ENCODE results near the gene MICALL1. TPM values are rescaled to one million over a fixed set of nuclear protein-coding genes. Genes with fewer than 3 reads are reported as not detected.

MICALL1 gene
- total RNA-seq, 6 experiments from 2014 or later, result 37.7 to 46.5 (median 40.5) TPM

GRCh38 chr22:37913233-37913721 is 7.2 kb downstream of the MICALL1 start:
- peaks cover 26% of the 10 kb centered on the region for H3K4me1 Mint-ChIP-seq (ENCODE audit: low read depth)
- H3K36me3 Mint-ChIP-seq (ENCODE audit: low read depth), result peaks cover 15% of the 10 kb centered on the region
- no peak overlapping the region for H3K27ac Mint-ChIP-seq
- no peaks in the 10 kb centered on the region; the same call in none of the 2 replicates for H3K27me3 Mint-ChIP-seq (ENCODE audit: insufficient read depth)
- H3K9me3 Mint-ChIP-seq, result no peaks in the 10 kb centered on the region
- DNase-seq, result no peak
- TF ChIP-seq CTCF (IDR thresholded peaks at IDR 0.05), result no peak
- H3K4me3 Mint-ChIP-seq, result no peak overlapping the region

GRCh38 chr22:37916311-37916710 is 10.2 kb downstream of the MICALL1 start:
- Mint-ChIP-seq H3K36me3 (ENCODE audit: low read depth) (peaks cover 15% of the 10 kb centered on the region), H3K4me3 (no peak overlapping the region), H3K27ac (no peak overlapping the region), H3K27me3 (ENCODE audit: insufficient read depth) (no peaks in the 10 kb centered on the region; the same call in none of the 2 replicates), H3K9me3 (no peaks in the 10 kb centered on the region), H3K4me1 (ENCODE audit: low read depth) (peaks cover under 1% of the 10 kb centered on the region; the same call in 1 of the 2 replicates)
- no peak for TF ChIP-seq CTCF (IDR thresholded peaks at IDR 0.05)
- DNase-seq, result no peak

- peaks cover 14% of the 10 kb centered on the region for H3K36me3 Mint-ChIP-seq (ENCODE audit: low read depth)
Measured at GRCh38 chr22:37917874-37918548, 11.9 kb downstream of the MICALL1 start.

GRCh38 chr22:37918580-37919270 is 12.6 kb downstream of the MICALL1 start:
- TF ChIP-seq CTCF (IDR thresholded peaks at IDR 0.05), result no peak
- Mint-ChIP-seq H3K36me3 (ENCODE audit: low read depth) (peaks cover 9% of the 10 kb centered on the region), H3K9me3 (no peaks in the 10 kb centered on the region), H3K27me3 (ENCODE audit: insufficient read depth) (no peaks in the 10 kb centered on the region; the same call in 1 of the 2 replicates), H3K4me3 (no peak overlapping the region), H3K4me1 (ENCODE audit: low read depth) (no peaks in the 10 kb centered on the region), H3K27ac (no peak overlapping the region)
- no peak for DNase-seq

More at GRCh38 chr22:37917874-37918548, 11.9 kb downstream of the MICALL1 start:
- no peak overlapping the region for H3K27ac Mint-ChIP-seq
- no peaks in the 10 kb centered on the region for H3K4me1 Mint-ChIP-seq (ENCODE audit: low read depth)
- no peak overlapping the region for H3K4me3 Mint-ChIP-seq
- H3K27me3 Mint-ChIP-seq (ENCODE audit: insufficient read depth), result no peaks in the 10 kb centered on the region; the same call in none of the 2 replicates
- no peaks in the 10 kb centered on the region for H3K9me3 Mint-ChIP-seq
- TF ChIP-seq CTCF (IDR thresholded peaks at IDR 0.05), result no peak
- no peak for DNase-seq

- TF ChIP-seq CTCF (IDR thresholded peaks at IDR 0.05), result no peak
- no peaks in the 10 kb centered on the region for H3K9me3 Mint-ChIP-seq
Measured at GRCh38 chr22:37920126-37920525, 14.0 kb downstream of the MICALL1 start.

More at GRCh38 chr22:37920126-37920525, 14.0 kb downstream of the MICALL1 start:
- no peaks in the 10 kb centered on the region for H3K4me1 Mint-ChIP-seq (ENCODE audit: low read depth)
- H3K27me3 Mint-ChIP-seq (ENCODE audit: insufficient read depth), result no peaks in the 10 kb centered on the region; the same call in 1 of the 2 replicates
- no peak for DNase-seq
- H3K36me3 Mint-ChIP-seq (ENCODE audit: low read depth), result peaks cover 9% of the 10 kb centered on the region
- H3K27ac Mint-ChIP-seq, result 0 out of 2 replicates have a peak overlapping the region, but pooled peaks have one; percentile 0
- no peak overlapping the region for H3K4me3 Mint-ChIP-seq

Data from HFFc6 (cell line).